Activated CD4-positive, alpha-beta T cell treated with anti-CD3 and anti-CD28 coated beads for 36 hours (primary cell): ENCODE data around the gene SMIM20. TPM values are rescaled to one million over a fixed set of nuclear protein-coding genes. Genes with fewer than 3 reads are reported as not detected.

Source experiments
- ATAC-seq: fragments of 200-7000 bp; cut with Tn5 transposase; one replicate; pipeline ENCODE4 v1.10.0; 2021; ENCODE audit warnings: mild to moderate bottlenecking, moderate library complexity
- CTCF ChIA-PET: fragments of 350-600 bp; sonication (Branson Sonifier 250); formaldehyde crosslinking; loops from one replicate; lab custom pipeline; 2021; ENCODE audit warnings: antibody characterized with exemption; lab: Charles Lee
- POLR2A ChIA-PET: fragments of 350-600 bp; sonication (Branson Sonifier 250); formaldehyde crosslinking; loops from one replicate; lab custom pipeline; 2021; ENCODE audit warnings: antibody characterized with exemption, inconsistent platforms; lab: Charles Lee
- DNase-seq: peaks from one replicate; pipeline ENCODE4 v3.0.0-alpha.2; 2020
- H3K27ac Mint-ChIP-seq: one replicate; pipeline ENCODE4 v1.8.0; 2021; ENCODE audit warnings: mixed read lengths
- H3K27me3 Mint-ChIP-seq: one replicate; pipeline ENCODE4 v1.8.0; 2021; ENCODE audit warnings: mixed read lengths
- H3K36me3 Mint-ChIP-seq: one replicate; pipeline ENCODE4 v1.8.0; 2021; ENCODE audit warnings: low read depth, mixed read lengths
- H3K4me1 Mint-ChIP-seq: one replicate; pipeline ENCODE4 v1.8.0; 2021; ENCODE audit warnings: mixed read lengths
- H3K4me3 Mint-ChIP-seq: one replicate; pipeline ENCODE4 v1.8.0; 2021; ENCODE audit warnings: mild to moderate bottlenecking, moderate library complexity, mixed read lengths
- H3K9me3 Mint-ChIP-seq: one replicate; pipeline ENCODE4 v1.8.0; 2021; ENCODE audit warnings: low read depth, mixed read lengths
- intact Hi-C, 2 experiments: fragments of 100-400 bp; cut with DNase I in 1 of 2; cut with micrococcal nuclease in 1 of 2; formaldehyde crosslinking; loops; one replicate each; pipeline versions ENCODE4 v1.14.2 to v1.15.1; 2022 to 2024; cut with DNase I, micrococcal nuclease
- total RNA-seq, 2 experiments: library from RNA; stranded (reverse); gene quantifications; one replicate each; pipeline ENCODE4 v1.2.3, GENCODE V29; 2021

SMIM20 gene
- total RNA-seq, 2 experiments from 2014 or later, result 15.6 to 23.0 TPM

GRCh38 chr4:25928379-25929297 lies 14.6 kb downstream of the SMIM20 start:
- ChIA-PET POLR2A (interaction anchor here (1.2 kb wide), 1 partner anchor 15 kb away, joined by 3 read pairs; the partner anchor contains the start of gene SMIM20), CTCF (interaction anchor here (0.6 to 1.5 kb wide), 7 partner anchors 10 to 600 kb away, joined by 3 to 5 read pairs (median 3); partner anchors contain the start of gene SMIM20)
- DNase-seq, result no peak
- no peak for ATAC-seq
- peaks cover 7% of the 10 kb centered on the region for H3K36me3 Mint-ChIP-seq
- H3K27ac Mint-ChIP-seq, result no peak overlapping the region
- H3K4me1 Mint-ChIP-seq, result no peaks in the 10 kb centered on the region
- intact Hi-C loops, result loop anchor here in 1 of 2 experiments (5.0 kb wide), 1 partner anchor 484 kb away; no protein-coding TSS in a partner anchor
- H3K4me3 Mint-ChIP-seq, result no peak overlapping the region
- H3K9me3 Mint-ChIP-seq, result no peaks in the 10 kb centered on the region
- no peaks in the 10 kb centered on the region for H3K27me3 Mint-ChIP-seq

- ATAC-seq (no peak), DNase-seq (no peak)
- H3K4me1 Mint-ChIP-seq, result no peaks in the 10 kb centered on the region
- CTCF ChIA-PET, result interaction anchor here (0.6 to 1.5 kb wide), 4 partner anchors 10 to 695 kb away, joined by 3 to 4 read pairs (median 4); no protein-coding TSS in a partner anchor
- H3K27ac Mint-ChIP-seq, result no peak overlapping the region
- intact Hi-C loops, result loop anchor here in 1 of 2 experiments (5.0 kb wide), 1 partner anchor 483 kb away; no protein-coding TSS in a partner anchor
- peaks cover 7% of the 10 kb centered on the region for H3K36me3 Mint-ChIP-seq
- POLR2A ChIA-PET, result no interaction called here
- H3K27me3 Mint-ChIP-seq, result no peaks in the 10 kb centered on the region
- no peaks in the 10 kb centered on the region for H3K9me3 Mint-ChIP-seq
- H3K4me3 Mint-ChIP-seq, result no peak overlapping the region
Observed at GRCh38 chr4:25929298-25929686, 15.3 kb downstream of the SMIM20 start.

GRCh38 chr4:25930731-25931354 lies 16.8 kb downstream of the SMIM20 start:
- DNase-seq (no peak), ATAC-seq (no peak)
- H3K36me3 Mint-ChIP-seq, result peaks cover 7% of the 10 kb centered on the region
- H3K9me3 Mint-ChIP-seq, result no peaks in the 10 kb centered on the region
- intact Hi-C loops, result loop anchor here in 1 of 2 experiments (10.0 kb wide), 1 partner anchor 1074 kb away; no protein-coding TSS in a partner anchor
- H3K4me1 Mint-ChIP-seq, result no peaks in the 10 kb centered on the region
- CTCF ChIA-PET, result no interaction called here
- POLR2A ChIA-PET, result no interaction called here
- no peaks in the 10 kb centered on the region for H3K27me3 Mint-ChIP-seq
- no peak overlapping the region for H3K4me3 Mint-ChIP-seq
- H3K27ac Mint-ChIP-seq, result no peak overlapping the region

- H3K36me3 Mint-ChIP-seq, result peaks cover 5% of the 10 kb centered on the region
- ATAC-seq (no peak), DNase-seq (no peak)
- peaks cover 22% of the 10 kb centered on the region for H3K4me1 Mint-ChIP-seq
- H3K4me3 Mint-ChIP-seq, result no peak overlapping the region
- POLR2A ChIA-PET, result no interaction called here
- intact Hi-C loops, result loop anchor here (5.0 to 10.0 kb wide), 2 partner anchors 141 to 1068 kb away; no protein-coding TSS in a partner anchor
- peaks cover 4% of the 10 kb centered on the region for H3K9me3 Mint-ChIP-seq
- no peak overlapping the region for H3K27ac Mint-ChIP-seq
- H3K27me3 Mint-ChIP-seq, result peaks cover 10% of the 10 kb centered on the region
- CTCF ChIA-PET, result interaction anchor here (0.6 kb wide), 1 partner anchor 19 kb away, joined by 3 read pairs; no protein-coding TSS in a partner anchor
Observed at GRCh38 chr4:25936696-25937095, 22.7 kb downstream of the SMIM20 start.

GRCh38 chr4:25937801-25938200 lies 23.8 kb downstream of the SMIM20 start:
- DNase-seq (no peak), ATAC-seq (no peak)
- ChIA-PET CTCF (interaction anchor here (1.6 to 2.1 kb wide), 2 partner anchors 48 to 50 kb away, joined by 6 to 7 read pairs; no protein-coding TSS in a partner anchor), POLR2A (no interaction called here)
- Mint-ChIP-seq H3K27ac (peak overlapping the region; percentile 72), H3K27me3 (peaks cover 18% of the 10 kb centered on the region), H3K9me3 (peaks cover 4% of the 10 kb centered on the region), H3K4me1 (peaks cover 22% of the 10 kb centered on the region), H3K36me3 (peaks cover 5% of the 10 kb centered on the region), H3K4me3 (peak overlapping the region; percentile 12)
- intact Hi-C loops, result loop anchor here (1.0 to 10.0 kb wide), 8 partner anchors 24 to 1067 kb away; partner anchors contain the start of genes SEL1L3 (in 1 of the 2) and SMIM20 (in 1 of the 2)

GRCh38 chr4:25938366-25938765 lies 24.3 kb downstream of the SMIM20 start:
- peaks cover 22% of the 10 kb centered on the region for H3K4me1 Mint-ChIP-seq
- peaks cover 5% of the 10 kb centered on the region for H3K36me3 Mint-ChIP-seq
- ATAC-seq, result peak; percentile 61
- peaks cover 4% of the 10 kb centered on the region for H3K9me3 Mint-ChIP-seq
- intact Hi-C loops, result loop anchor here (1.0 to 10.0 kb wide), 8 partner anchors 24 to 1066 kb away; partner anchors contain the start of genes SEL1L3 (in 1 of the 2) and SMIM20 (in 1 of the 2)
- POLR2A ChIA-PET, result interaction anchor here (0.6 to 0.8 kb wide), 2 partner anchors 93 to 382 kb away, joined by 3 to 4 read pairs; no protein-coding TSS in a partner anchor
- peaks cover 18% of the 10 kb centered on the region for H3K27me3 Mint-ChIP-seq
- DNase-seq, result peak; percentile 16
- H3K4me3 Mint-ChIP-seq, result peak overlapping the region; percentile 12
- peak overlapping the region; percentile 72 for H3K27ac Mint-ChIP-seq
- CTCF ChIA-PET, result interaction anchor here (0.7 to 2.1 kb wide), 6 partner anchors 9 to 138 kb away, joined by 3 to 7 read pairs (median 4); no protein-coding TSS in a partner anchor

GRCh38 chr4:25938787-25939186 lies 24.8 kb downstream of the SMIM20 start:
- DNase-seq (peak; percentile 76), ATAC-seq (peak; percentile 97)
- H3K9me3 Mint-ChIP-seq, result peaks cover 4% of the 10 kb centered on the region
- peaks cover 22% of the 10 kb centered on the region for H3K4me1 Mint-ChIP-seq
- peak overlapping the region; percentile 72 for H3K27ac Mint-ChIP-seq
- peaks cover 5% of the 10 kb centered on the region for H3K36me3 Mint-ChIP-seq
- H3K4me3 Mint-ChIP-seq, result peak overlapping the region; percentile 5
- CTCF ChIA-PET, result interaction anchor here (0.7 to 2.1 kb wide), 8 partner anchors 9 to 138 kb away, joined by 3 to 7 read pairs (median 3); no protein-coding TSS in a partner anchor
- POLR2A ChIA-PET, result interaction anchor here (0.6 to 0.8 kb wide), 3 partner anchors 93 to 1413 kb away, joined by 3 to 4 read pairs (median 4); no protein-coding TSS in a partner anchor
- H3K27me3 Mint-ChIP-seq, result peaks cover 18% of the 10 kb centered on the region
- intact Hi-C loops, result loop anchor here (1.0 to 10.0 kb wide), 8 partner anchors 24 to 1066 kb away; partner anchors contain the start of genes SMIM20 (in 2 of the 2) and SEL1L3 (in 1 of the 2)

- ChIA-PET CTCF (interaction anchor here (1.1 to 2.1 kb wide), 6 partner anchors 10 to 80 kb away, joined by 3 to 7 read pairs (median 4); no protein-coding TSS in a partner anchor), POLR2A (interaction anchor here (0.6 kb wide), 1 partner anchor 1413 kb away, joined by 4 read pairs; no protein-coding TSS in a partner anchor)
- H3K27me3 Mint-ChIP-seq, result peaks cover 18% of the 10 kb centered on the region
- H3K27ac Mint-ChIP-seq, result peak overlapping the region; percentile 72
- DNase-seq, result no peak
- ATAC-seq, result no peak
- intact Hi-C loops, result loop anchor here (1.0 to 10.0 kb wide), 4 partner anchors 25 to 1065 kb away; partner anchors contain the start of genes SEL1L3 (in 1 of the 2) and SMIM20 (in 1 of the 2)
- peaks cover 5% of the 10 kb centered on the region for H3K36me3 Mint-ChIP-seq
- H3K9me3 Mint-ChIP-seq, result peaks cover 4% of the 10 kb centered on the region
- H3K4me3 Mint-ChIP-seq, result no peak overlapping the region
- H3K4me1 Mint-ChIP-seq, result peaks cover 22% of the 10 kb centered on the region
Observed at GRCh38 chr4:25939330-25939729, 25.3 kb downstream of the SMIM20 start.

GRCh38 chr4:25941457-25942221 lies 27.6 kb downstream of the SMIM20 start:
- intact Hi-C loops, result no loop called here
- CTCF ChIA-PET, result interaction anchor here (1.0 to 1.3 kb wide), 3 partner anchors 14 to 46 kb away, joined by 3 read pairs; no protein-coding TSS in a partner anchor
- Mint-ChIP-seq H3K4me1 (peaks cover 22% of the 10 kb centered on the region), H3K4me3 (no peak overlapping the region), H3K9me3 (peaks cover 2% of the 10 kb centered on the region), H3K27ac (no peak overlapping the region), H3K27me3 (peaks cover 25% of the 10 kb centered on the region), H3K36me3 (peaks cover 5% of the 10 kb centered on the region)
- POLR2A ChIA-PET, result no interaction called here
- DNase-seq, result no peak
- no peak for ATAC-seq

GRCh38 chr4:25943312-25943711 lies 29.3 kb downstream of the SMIM20 start:
- H3K4me1 Mint-ChIP-seq, result peaks cover 14% of the 10 kb centered on the region
- no peak for ATAC-seq
- H3K36me3 Mint-ChIP-seq, result peaks cover 5% of the 10 kb centered on the region
- H3K27ac Mint-ChIP-seq, result no peak overlapping the region
- H3K4me3 Mint-ChIP-seq, result no peak overlapping the region
- peaks cover 24% of the 10 kb centered on the region for H3K27me3 Mint-ChIP-seq
- ChIA-PET CTCF (interaction anchor here (0.8 to 1.0 kb wide), 3 partner anchors 12 to 15 kb away, joined by 3 read pairs; no protein-coding TSS in a partner anchor), POLR2A (no interaction called here)
- DNase-seq, result no peak
- H3K9me3 Mint-ChIP-seq, result peaks cover 2% of the 10 kb centered on the region
- intact Hi-C loops, result no loop called here
